HepG2 (cell line): Measurements from ENCODE around the gene NUBPL.

Experiments used
- CENPX ChIP-seq: sonication (generic); formaldehyde crosslinking; IDR thresholded peaks from 2 replicates; pipeline ENCODE4 v1.9.0; 2021; ENCODE audit warnings: mild to moderate bottlenecking, missing genetic modification reagents, moderate library complexity
- EP300 ChIP-seq, 3 experiments: sonication (generic) in 1 of 3; formaldehyde crosslinking in 1 of 3; IDR thresholded peaks; 2 replicates each; pipeline versions ENCODE4 v1.5.1 to v1.6.1; 2011 to 2020; ENCODE audit warnings: low read depth in 2 of 3, low read length in 2 of 3, borderline replicate concordance in 1 of 3, improper control_type of control experiment in 1 of 3, mild to moderate bottlenecking in 1 of 3, missing genetic modification reagents in 1 of 3, moderate library complexity in 1 of 3
- POLR2AphosphoS5 ChIP-seq: IDR thresholded peaks from 2 replicates; pipeline ENCODE4 v1.6.1; 2012; ENCODE audit warnings: low read depth, low read length
- TOE1 ChIP-seq: sonication (generic); formaldehyde crosslinking; IDR thresholded peaks from 2 replicates; pipeline ENCODE4 v1.4.0; 2020; ENCODE audit warnings: mild to moderate bottlenecking, missing genetic modification reagents
- ZNF142 ChIP-seq: sonication (generic); formaldehyde crosslinking; IDR thresholded peaks from 2 replicates; pipeline ENCODE4 v1.4.0; 2020; ENCODE audit warnings: missing genetic modification reagents
- ZNF747 ChIP-seq: sonication (generic); formaldehyde crosslinking; IDR thresholded peaks from 2 replicates; pipeline ENCODE4 v1.8.1; 2023; ENCODE audit warnings: missing genetic modification reagents, mild to moderate bottlenecking, borderline replicate concordance
- TF ChIP-seq, protein P1 (sequence below): sonication (generic); formaldehyde crosslinking; IDR thresholded peaks from 2 replicates; pipeline ENCODE4 v1.5.0; 2020; ENCODE audit warnings: mild to moderate bottlenecking, missing genetic modification reagents, moderate library complexity
- TF ChIP-seq, protein P2 (sequence below): IDR thresholded peaks from 2 replicates; pipeline ENCODE4 v1.6.1; 2012; ENCODE audit warnings: inconsistent platforms

GRCh38 chr14:31761325-31761724, 200.1 kb downstream of the NUBPL start:
- no peak for TF ChIP-seq ZNF747 (CRISPR knock-in tag)
- TF ChIP-seq, protein P1, sequence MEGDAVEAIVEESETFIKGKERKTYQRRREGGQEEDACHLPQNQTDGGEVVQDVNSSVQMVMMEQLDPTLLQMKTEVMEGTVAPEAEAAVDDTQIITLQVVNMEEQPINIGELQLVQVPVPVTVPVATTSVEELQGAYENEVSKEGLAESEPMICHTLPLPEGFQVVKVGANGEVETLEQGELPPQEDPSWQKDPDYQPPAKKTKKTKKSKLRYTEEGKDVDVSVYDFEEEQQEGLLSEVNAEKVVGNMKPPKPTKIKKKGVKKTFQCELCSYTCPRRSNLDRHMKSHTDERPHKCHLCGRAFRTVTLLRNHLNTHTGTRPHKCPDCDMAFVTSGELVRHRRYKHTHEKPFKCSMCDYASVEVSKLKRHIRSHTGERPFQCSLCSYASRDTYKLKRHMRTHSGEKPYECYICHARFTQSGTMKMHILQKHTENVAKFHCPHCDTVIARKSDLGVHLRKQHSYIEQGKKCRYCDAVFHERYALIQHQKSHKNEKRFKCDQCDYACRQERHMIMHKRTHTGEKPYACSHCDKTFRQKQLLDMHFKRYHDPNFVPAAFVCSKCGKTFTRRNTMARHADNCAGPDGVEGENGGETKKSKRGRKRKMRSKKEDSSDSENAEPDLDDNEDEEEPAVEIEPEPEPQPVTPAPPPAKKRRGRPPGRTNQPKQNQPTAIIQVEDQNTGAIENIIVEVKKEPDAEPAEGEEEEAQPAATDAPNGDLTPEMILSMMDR, result no peak
- no peak for TF ChIP-seq POLR2AphosphoS5
- no peak for TF ChIP-seq ZNF142
- TF ChIP-seq TOE1 (CRISPR knock-in tag), result no peak
- TF ChIP-seq, protein P2, sequence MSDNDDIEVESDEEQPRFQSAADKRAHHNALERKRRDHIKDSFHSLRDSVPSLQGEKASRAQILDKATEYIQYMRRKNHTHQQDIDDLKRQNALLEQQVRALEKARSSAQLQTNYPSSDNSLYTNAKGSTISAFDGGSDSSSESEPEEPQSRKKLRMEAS, result no peak
- no peak for TF ChIP-seq CENPX (CRISPR knock-in tag)
- TF ChIP-seq EP300 (IDR thresholded peaks at IDR 0.05; ENCODE audit: low read depth in 2 of 2, low read length in 2 of 2), result no peak
- TF ChIP-seq EP300 (CRISPR knock-in tag; IDR thresholded peaks at IDR 0.05; ENCODE audit: borderline replicate concordance), result no peak
